Endothelial cell of umbilical vein (primary cell): Measurements from ENCODE around the gene HBP1. TPM values are rescaled to one million over a fixed set of nuclear protein-coding genes. Genes with fewer than 3 reads are reported as not detected.

ENCODE experiments used
- BruUV-seq: library from RNA; stranded (reverse); fragments of 400-500 nt; replicated peaks from 2 replicates; lab custom pipeline; 2021; lab: Mats Ljungman, UMichigan
- CTCF ChIA-PET: fragments of 300-600, 350-600 bp; sonication (Branson Sonifier 250); formaldehyde crosslinking; loops from one replicate; lab custom pipeline; 2021; ENCODE audit warnings: antibody characterized with exemption, inconsistent platforms; lab: Charles Lee
- POLR2A ChIA-PET: fragments of 300-600, 350-600 bp; sonication (Branson Sonifier 250); formaldehyde crosslinking; loops from one replicate; lab custom pipeline; 2021; ENCODE audit warnings: antibody characterized with exemption, inconsistent platforms; lab: Charles Lee
- DNase-seq: peaks from one replicate; pipeline ENCODE4 v3.0.0-alpha.2; 2011; ENCODE audit warnings: low read depth, low spot score
- FAIRE-seq: peaks from 2 replicates; lab custom pipeline; 2011; peaks lifted over from hg19 to GRCh38; lab: Jason Lieb, UNC
- H2AFZ ChIP-seq: 2 replicates; pipeline ENCODE4 v1.6.0; 2012; ENCODE audit warnings: low read depth, low read length, control low read depth, inconsistent platforms
- H3K27ac ChIP-seq: 2 replicates; pipeline ENCODE4 v1.5.1; 2011; ENCODE audit warnings: low read depth, mild to moderate bottlenecking, control low read depth, low read length, moderate library complexity; ENCODE audit not compliant: insufficient read depth
- H3K27me3 ChIP-seq, 2 experiments: 2 replicates each; pipeline versions ENCODE4 v1.6.0 to v1.6.1; 2011; ENCODE audit warnings: low read length in 2 of 2, mixed read lengths in 1 of 2; ENCODE audit not compliant: control insufficient read depth in 2 of 2, insufficient read depth in 2 of 2
- H3K36me3 ChIP-seq, 2 experiments: 2 replicates in 1 of 2; 3 replicates in 1 of 2; pipeline ENCODE4 v1.5.1; 2011; ENCODE audit warnings: low read length in 2 of 2, mild to moderate bottlenecking in 1 of 2, moderate library complexity in 1 of 2; ENCODE audit not compliant: control insufficient read depth in 2 of 2, insufficient read depth in 2 of 2; ENCODE audit errors: extremely low read depth in 1 of 2
- H3K4me1 ChIP-seq: 3 replicates; pipeline ENCODE4 v1.5.1; 2011; ENCODE audit warnings: mild to moderate bottlenecking, low read length; ENCODE audit not compliant: control insufficient read depth, insufficient read depth; ENCODE audit errors: extremely low read depth
- H3K4me2 ChIP-seq: 2 replicates; pipeline ENCODE4 v1.6.1; 2011; ENCODE audit warnings: low read length, control low read depth, mixed read lengths; ENCODE audit not compliant: insufficient read depth
- H3K4me3 ChIP-seq, 3 experiments: fragments of 200-600 bp in 1 of 3; sonication (generic), shearing (Covaris generic) in 1 of 3; replicated peaks in 1 of 3; 2 replicates each; pipeline ENCODE4 v1.5.1; 2011 to 2016; ENCODE audit warnings: control low read depth in 3 of 3, low read length in 3 of 3, mild to moderate bottlenecking in 2 of 3, inconsistent platforms in 1 of 3, low read depth in 1 of 3, moderate library complexity in 1 of 3; ENCODE audit not compliant: insufficient read depth in 1 of 3
- H3K79me2 ChIP-seq: 2 replicates; pipeline ENCODE4 v1.6.0; 2012; ENCODE audit warnings: low read length, inconsistent platforms; ENCODE audit not compliant: control insufficient read depth, insufficient read depth
- H3K9ac ChIP-seq: replicated peaks from 2 replicates; pipeline ENCODE3; 2011; ENCODE audit warnings: low read length, control low read depth; ENCODE audit not compliant: insufficient read depth; ENCODE audit errors: extremely low read depth
- H3K9me1 ChIP-seq: replicated peaks from 3 replicates; pipeline ENCODE4 v1.6.0; 2011; ENCODE audit warnings: mild to moderate bottlenecking, low read length; ENCODE audit not compliant: control insufficient read depth, insufficient read depth; ENCODE audit errors: extremely low read depth
- H3K9me3 ChIP-seq: replicated peaks from 2 replicates; pipeline ENCODE4 v1.5.1; 2012; ENCODE audit warnings: low read length, inconsistent platforms; ENCODE audit not compliant: control insufficient read depth, insufficient read depth
- H4K20me1 ChIP-seq: replicated peaks from 2 replicates; pipeline ENCODE3; 2011; ENCODE audit warnings: mild to moderate bottlenecking, low read length; ENCODE audit not compliant: control insufficient read depth, insufficient read depth; ENCODE audit errors: extremely low read depth
- CTCF ChIP-seq, 2 donors: IDR thresholded peaks; 1 replicate in 1 of 2; 2 replicates in 1 of 2; pipeline ENCODE4 v1.5.1; 2011; ENCODE audit warnings: low read length in 2 of 2, mild to moderate bottlenecking in 2 of 2, moderate library complexity in 2 of 2, control low read depth in 1 of 2, inconsistent platforms in 1 of 2, low read depth in 1 of 2; ENCODE audit not compliant: insufficient read depth in 1 of 2; ENCODE audit errors: extremely low read depth in 1 of 2
- EZH2 ChIP-seq: IDR thresholded peaks from 2 replicates; pipeline ENCODE4 v1.6.1; 2012; ENCODE audit warnings: borderline replicate concordance, low read depth, mild to moderate bottlenecking, moderate library complexity, low read length, inconsistent platforms; ENCODE audit not compliant: severe bottlenecking
- FOS ChIP-seq: IDR thresholded peaks from 2 replicates; pipeline ENCODE4 v1.6.1; 2011; ENCODE audit warnings: mild to moderate bottlenecking, low read length, moderate library complexity, borderline replicate concordance; ENCODE audit not compliant: insufficient read depth
- GATA2 ChIP-seq: IDR thresholded peaks from 2 replicates; pipeline ENCODE4 v1.7.0; 2011; ENCODE audit warnings: low read depth, mild to moderate bottlenecking, moderate library complexity, mixed read lengths, low read length; ENCODE audit not compliant: insufficient read length, insufficient read depth
- JUN ChIP-seq: IDR thresholded peaks from 2 replicates; pipeline ENCODE4 v1.6.1; 2011; ENCODE audit warnings: borderline replicate concordance, low read depth; ENCODE audit not compliant: insufficient read length, insufficient read depth
- MAX ChIP-seq: IDR thresholded peaks from 2 replicates; pipeline ENCODE4 v1.6.1; 2011; ENCODE audit not compliant: insufficient read depth, insufficient read length
- MYC ChIP-seq: IDR thresholded peaks from one replicate; pipeline ENCODE4 v1.6.1; 2011; ENCODE audit warnings: mild to moderate bottlenecking, low read depth, low read length
- POLR2A ChIP-seq: IDR thresholded peaks from 2 replicates; pipeline ENCODE4 v1.6.1; 2012; ENCODE audit warnings: low read depth, mild to moderate bottlenecking, control low read depth, low read length
- POLR2AphosphoS5 ChIP-seq: IDR thresholded peaks from 2 replicates; pipeline ENCODE4 v1.6.1; 2012; ENCODE audit warnings: low read depth, mild to moderate bottlenecking, control low read depth, low read length, moderate library complexity; ENCODE audit not compliant: insufficient read depth
- dilution Hi-C: fragments of 300-500 bp; cut with MboI; formaldehyde crosslinking; loops from one replicate; pipeline ENCODE4 v1.15.0; 2019; ENCODE audit warnings: low sequenced_read_pairs; ENCODE audit not compliant: extremely low pct_ligation_motif_present
- intact Hi-C: fragments of 100-400 bp; cut with micrococcal nuclease; formaldehyde crosslinking; loops from one replicate; pipeline ENCODE4 v1.10.0; 2022
- polyA plus RNA-seq, 4 experiments: library from polyadenylated mRNA; depleted of rRNA in 3 of 4; stranded (reverse) in 3 of 4; unstranded in 1 of 4; fragments of >200 nt; gene quantifications; 2 replicates each; pipeline versions ENCODE4 v1.2.1 to v1.2.3, GENCODE V29; 2011 to 2012; ENCODE audit warnings: missing spikeins in 1 of 4
- total RNA-seq: library from RNA; stranded (reverse); gene quantifications from 2 replicates; pipeline ENCODE4 v1.2.3, GENCODE V29; 2021

HBP1 gene
- total and polyA plus RNA-seq, 2 donors (not counting 3 experiments of a cell fraction or from before 2014, with no cell fraction given) = 49.6 to 63.4 TPM

DNA sequence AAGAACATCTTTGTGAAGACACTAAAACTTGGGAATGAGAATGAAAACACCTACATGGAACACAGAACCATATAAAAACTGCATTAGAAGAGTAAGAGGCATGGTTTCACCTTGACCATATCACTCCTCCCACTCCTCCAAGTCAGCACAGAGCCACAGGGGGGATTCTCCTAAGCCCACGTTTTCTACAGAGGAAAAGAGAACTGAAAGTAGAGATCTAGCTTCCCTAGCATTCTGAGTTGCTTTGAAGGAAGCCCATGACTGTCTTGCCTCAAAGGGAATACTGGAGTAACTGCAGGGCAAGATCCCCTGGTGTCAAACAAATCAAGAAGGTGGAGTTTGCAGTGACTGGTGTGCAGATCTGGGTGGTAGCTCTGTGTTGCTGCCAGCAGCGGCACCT is 43.9 kb downstream of the HBP1 start:
- Histone ChIP-seq H3K79me2 (no peaks in the 10 kb centered on the region), H3K4me3 (no peak overlapping the region), H3K27me3 (no peaks in the 10 kb centered on the region), H3K36me3 (peaks cover 0 to 6% of the 10 kb centered on the region in 2 experiments), H3K4me2 (no peak overlapping the region), H4K20me1 (no peaks in the 10 kb centered on the region), H2AFZ (no peak overlapping the region), H3K9ac (no peak overlapping the region), H3K27ac (no peak overlapping the region), H3K9me3 (no peaks in the 10 kb centered on the region), H3K4me1 (no peaks in the 10 kb centered on the region), H3K9me1 (no peaks in the 10 kb centered on the region)
- CTCF ChIA-PET = interaction anchor here (1.0 to 1.4 kb wide), 2 partner anchors 9 to 662 kb away, joined by 3 read pairs; no protein-coding TSS in a partner anchor
- intact Hi-C loops = no loop called here
- no TSS peak for BruUV-seq
- DNase-seq (no peak), FAIRE-seq (no peak)
- dilution Hi-C loops = no loop called here
- POLR2A ChIA-PET = no interaction called here
- TF ChIP-seq CTCF (IDR thresholded peaks at IDR 0.05; ENCODE audit: extremely low read depth in 1 of 2, insufficient read depth in 1 of 2, low read depth in 1 of 2, low read length in 2 of 2) (no peak), FOS (no peak), MYC (no peak), EZH2 (no peak), JUN (no peak), MAX (no peak), POLR2A (no peak), POLR2AphosphoS5 (no peak), GATA2 (no peak)
